Stomach (tissue), 9 donors: Measurements from ENCODE around the gene TRPV4. TPM values are rescaled to one million over a fixed set of nuclear protein-coding genes. Genes with fewer than 3 reads are reported as not detected.
"Not testable (repeated sequence)": the region's sequence is repeated elsewhere in the genome, so short reads cannot be mapped to it uniquely, and the experiment has no call there.

ENCODE experiments used
- DNase-seq, 2 donors: peaks; one replicate each; pipeline versions ENCODE4 v3.0.0 to v3.0.0-alpha.2; 2013 to 2019
- H3K27ac ChIP-seq, 5 donors: fragments of 200-600 bp in 4 of 5; sonication (generic) in 4 of 5; one replicate each; pipeline ENCODE4 v1.5.1; 2013 to 2019; ENCODE audit warnings: mild to moderate bottlenecking in 1 of 5, moderate library complexity in 1 of 5
- H3K27me3 ChIP-seq, 3 donors: fragments of 200-600 bp; sonication (generic); one replicate each; pipeline ENCODE4 v1.5.1; 2017 to 2019; ENCODE audit warnings: mixed run types in 1 of 3
- H3K36me3 ChIP-seq, 4 donors: fragments of 200-600 bp; sonication (generic); 1 replicate in 3 of 4; 2 replicates in 1 of 4; pipeline ENCODE4 v1.5.1; 2016 to 2019
- H3K4me1 ChIP-seq, 4 donors: fragments of 200-600 bp; sonication (generic); one replicate each; pipeline ENCODE4 v1.5.1; 2016 to 2019
- H3K4me3 ChIP-seq, 4 donors: fragments of 200-600 bp; sonication (generic) in 3 of 4; one replicate each; pipeline ENCODE4 v1.5.1; 2016 to 2019; ENCODE audit warnings: mild to moderate bottlenecking in 1 of 4
- H3K9me3 ChIP-seq, 4 donors: fragments of 200-600 bp; sonication (generic); one replicate each; pipeline ENCODE4 v1.5.1; 2016 to 2019
- EP300 ChIP-seq: sonication (generic); formaldehyde crosslinking; IDR thresholded peaks from one replicate; pipeline ENCODE4 v1.6.1; 2017; ENCODE audit warnings: antibody characterized with exemption
- POLR2A ChIP-seq, 4 donors: fragments of 450-650 bp; IDR thresholded peaks; one replicate each; pipeline ENCODE4 v1.6.1; 2016; ENCODE audit warnings: antibody characterized with exemption in 4 of 4, control low read depth in 2 of 4, mild to moderate bottlenecking in 1 of 4, moderate library complexity in 1 of 4
- POLR2AphosphoS5 ChIP-seq, 3 donors: sonication (generic); formaldehyde crosslinking; IDR thresholded peaks; one replicate each; pipeline ENCODE4 v1.6.1; 2016; ENCODE audit warnings: antibody characterized with exemption in 3 of 3
- WGBS, 5 donors: extraction: QIAGEN DNeasy Blood & Tissue Kit in 3 of 5; methylation state at CpG; one replicate each; pipeline versions ENCODE4 v1.1.5 to v1.1.7; 2013 to 2018; 5-methylcytosine and 5-hydroxymethylcytosine counted together
- intact Hi-C: fragments of 100-400 bp; cut with DNase I; formaldehyde crosslinking; loops from one replicate; pipeline ENCODE4 v1.15.1; 2023; ENCODE audit warnings: low total_unique reads
- polyA plus RNA-seq, 3 donors: library from polyadenylated mRNA; stranded (reverse); fragments of 200-250 nt; gene quantifications; one replicate each; pipeline ENCODE4 v1.2.3, GENCODE V29; 2013
- total RNA-seq, 5 donors: library from RNA; depleted of rRNA; stranded (reverse); fragments of >200 nt; gene quantifications; one replicate each; pipeline versions ENCODE4 v1.1.0 to v1.2.3, GENCODE V29; 2014 to 2016
- TF ChIP-seq, protein P1 (sequence below), 7 experiments: fragments of 450-650 bp in 4 of 7; fragments of 200-600 bp in 3 of 7; sonication (generic) in 3 of 7; IDR thresholded peaks; one replicate each; pipeline ENCODE4 v1.5.1; 2016 to 2019; ENCODE audit warnings: antibody characterized with exemption in 7 of 7, control low read depth in 2 of 7, mild to moderate bottlenecking in 1 of 7
- donor health status: healthy with polysubstance abuse.
- donor health status: Bipolar disorder and iron deficiency.
- donor health status: healthy.

The TRPV4 gene
- total and polyA plus RNA-seq, 8 donors = 0.75 to 3.8 (median 1.4) TPM; not detected in 4

DNA sequence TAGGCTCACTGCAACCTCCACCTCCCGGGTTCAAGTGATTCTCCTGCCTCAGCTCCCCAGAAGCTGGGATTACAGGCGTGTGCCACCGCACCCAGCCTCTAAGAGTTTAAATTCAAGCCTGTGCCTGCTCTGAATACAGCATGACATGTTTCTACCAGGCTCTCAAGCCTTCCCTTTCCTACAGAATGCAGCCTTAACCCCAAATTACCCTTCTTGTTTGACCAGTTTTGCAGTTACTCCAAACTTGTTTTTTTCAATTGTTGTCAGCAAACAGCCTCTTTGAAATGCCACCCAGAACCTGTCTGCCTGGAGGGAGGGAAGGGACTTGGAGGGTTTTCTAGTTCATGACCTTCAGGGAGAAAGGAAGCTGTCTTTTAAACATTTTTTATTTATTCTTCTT, 31.7 kb upstream of the TRPV4 start:
- H3K4me1 ChIP-seq = peaks cover 21 to 27% (median 24%) of the 10 kb centered on the region in 4 donors
- H3K4me3 ChIP-seq = no peak overlapping the region
- peak in 1 of 2 donors; percentile 70 for DNase-seq
- H3K27me3 ChIP-seq = no peaks in the 10 kb centered on the region
- H3K9me3 ChIP-seq = no peaks in the 10 kb centered on the region
- TF ChIP-seq EP300 (no peak), POLR2A (IDR thresholded peaks at IDR 0.05) (no peak), POLR2AphosphoS5 (IDR thresholded peaks at IDR 0.05) (no peak)
- TF ChIP-seq, protein P1, sequence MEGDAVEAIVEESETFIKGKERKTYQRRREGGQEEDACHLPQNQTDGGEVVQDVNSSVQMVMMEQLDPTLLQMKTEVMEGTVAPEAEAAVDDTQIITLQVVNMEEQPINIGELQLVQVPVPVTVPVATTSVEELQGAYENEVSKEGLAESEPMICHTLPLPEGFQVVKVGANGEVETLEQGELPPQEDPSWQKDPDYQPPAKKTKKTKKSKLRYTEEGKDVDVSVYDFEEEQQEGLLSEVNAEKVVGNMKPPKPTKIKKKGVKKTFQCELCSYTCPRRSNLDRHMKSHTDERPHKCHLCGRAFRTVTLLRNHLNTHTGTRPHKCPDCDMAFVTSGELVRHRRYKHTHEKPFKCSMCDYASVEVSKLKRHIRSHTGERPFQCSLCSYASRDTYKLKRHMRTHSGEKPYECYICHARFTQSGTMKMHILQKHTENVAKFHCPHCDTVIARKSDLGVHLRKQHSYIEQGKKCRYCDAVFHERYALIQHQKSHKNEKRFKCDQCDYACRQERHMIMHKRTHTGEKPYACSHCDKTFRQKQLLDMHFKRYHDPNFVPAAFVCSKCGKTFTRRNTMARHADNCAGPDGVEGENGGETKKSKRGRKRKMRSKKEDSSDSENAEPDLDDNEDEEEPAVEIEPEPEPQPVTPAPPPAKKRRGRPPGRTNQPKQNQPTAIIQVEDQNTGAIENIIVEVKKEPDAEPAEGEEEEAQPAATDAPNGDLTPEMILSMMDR (IDR thresholded peaks at IDR 0.05) = no peak
- 30 to 53% (median 46%) methylated on average over 3 of the region's 3 CpGs for WGBS, 5 donors
- peaks cover 0 to 15% (median 12%) of the 10 kb centered on the region in 4 donors for H3K36me3 ChIP-seq
- peak overlapping the region; percentile 73 to 90 (median 78) for H3K27ac ChIP-seq
- intact Hi-C loops = no loop called here

- Histone ChIP-seq H3K4me1 (peaks cover 21 to 27% (median 24%) of the 10 kb centered on the region in 4 donors), H3K36me3 (peaks cover 0 to 15% (median 12%) of the 10 kb centered on the region in 4 donors), H3K27me3 (no peaks in the 10 kb centered on the region), H3K27ac (peak overlapping the region; percentile 63 to 86 (median 77)), H3K4me3 (no peak overlapping the region), H3K9me3 (no peaks in the 10 kb centered on the region)
- WGBS, 5 donors = 69 to 78% (median 72%) methylated on average over 8 to 9 of the region's 9 CpGs
- no peak for TF ChIP-seq EP300
- peak; percentile 13 to 77 (median 55) for TF ChIP-seq POLR2AphosphoS5 (IDR thresholded peaks at IDR 0.05)
- no peak for TF ChIP-seq POLR2A (IDR thresholded peaks at IDR 0.05)
- intact Hi-C loops = no loop called here
- peak; percentile 76 to 79 for DNase-seq
Measured at GRCh38 chr12:109863847-109864712, 30.9 kb upstream of the TRPV4 start.

GRCh38 chr12:109862491-109862890, 29.3 kb upstream of the TRPV4 start:
- not testable (repeated sequence) for H3K27ac ChIP-seq, DNase-seq

GRCh38 chr12:109861689-109862314, 28.6 kb upstream of the TRPV4 start:
- Histone ChIP-seq H3K4me1 (peaks cover 21 to 27% (median 24%) of the 10 kb centered on the region in 4 donors), H3K9me3 (no peaks in the 10 kb centered on the region), H3K36me3 (peaks cover 12 to 33% (median 32%) of the 10 kb centered on the region in 4 donors), H3K27me3 (no peaks in the 10 kb centered on the region), H3K27ac (no peak overlapping the region), H3K4me3 (no peak overlapping the region)
- TF ChIP-seq EP300 (no peak), POLR2A (IDR thresholded peaks at IDR 0.05) (no peak), POLR2AphosphoS5 (IDR thresholded peaks at IDR 0.05) (no peak)
- TF ChIP-seq, protein P1 (IDR thresholded peaks at IDR 0.05) = no peak
- DNase-seq = no peak
- intact Hi-C loops = no loop called here
- WGBS, 5 donors = 76 to 88% (median 82%) methylated on average over 13 to 17 of the region's 17 CpGs

More at GRCh38 chr12:109862491-109862890, 29.3 kb upstream of the TRPV4 start:
- Histone ChIP-seq H3K36me3 (peaks cover 5 to 26% (median 25%) of the 10 kb centered on the region in 4 donors), H3K4me1 (peaks cover 21 to 27% (median 24%) of the 10 kb centered on the region in 4 donors)
- intact Hi-C loops, H3K9me3 ChIP-seq, H3K27me3 ChIP-seq, H3K4me3 ChIP-seq: not testable (repeated sequence)
- WGBS, 5 donors = 90 to 96% (median 94%) methylated on average over 8 to 9 of the region's 9 CpGs

DNA sequence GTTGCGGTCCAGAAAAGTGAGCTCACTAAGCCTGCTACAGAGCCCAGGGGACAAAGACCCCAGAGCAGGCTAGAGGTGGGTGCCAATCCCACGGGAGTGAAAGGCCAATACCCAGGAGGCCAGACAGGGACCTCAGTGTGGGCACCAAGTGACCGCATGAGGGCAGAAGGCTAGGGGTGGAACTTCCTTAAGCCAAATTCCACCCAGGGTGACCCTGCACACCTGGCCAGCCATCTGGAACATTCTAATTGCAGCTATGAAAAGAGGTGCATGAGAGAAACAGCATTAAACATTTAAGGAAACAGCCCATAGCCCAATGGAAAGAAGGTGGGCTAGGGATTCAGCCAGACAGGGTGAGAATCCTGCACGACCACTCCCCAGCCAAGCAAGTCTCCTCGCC, 27.8 kb upstream of the TRPV4 start:
- Histone ChIP-seq H3K9me3 (no peaks in the 10 kb centered on the region), H3K4me1 (peaks cover 21 to 27% (median 24%) of the 10 kb centered on the region in 4 donors), H3K27ac (no peak overlapping the region), H3K27me3 (no peaks in the 10 kb centered on the region), H3K36me3 (peaks cover 15 to 42% (median 40%) of the 10 kb centered on the region in 4 donors), H3K4me3 (no peak overlapping the region)
- WGBS, 5 donors = 93 to 97% (median 95%) methylated on average over 5 of the region's 5 CpGs
- intact Hi-C loops = no loop called here
- no peak for DNase-seq
- TF ChIP-seq, protein P1 (IDR thresholded peaks at IDR 0.05) = no peak
- no peak for TF ChIP-seq POLR2AphosphoS5 (IDR thresholded peaks at IDR 0.05)
- no peak for TF ChIP-seq EP300
- no peak for TF ChIP-seq POLR2A (IDR thresholded peaks at IDR 0.05)
